RWPE1 (cell line): ENCODE results near the gene ADI1.

Source experiments
- CTCF ChIA-PET: fragments of 350-600 bp; sonication (Branson Sonifier 250); formaldehyde crosslinking; extraction: SDS; loops from one replicate; lab custom pipeline; 2021; lab: Yijun Ruan, JAX
- POLR2A ChIA-PET: fragments of 400-600 bp; formaldehyde crosslinking; extraction: SDS; loops from one replicate; lab custom pipeline; 2020; ENCODE audit warnings: antibody characterized with exemption; ENCODE audit not compliant: low non-redundant PET; lab: Yijun Ruan, JAX
- DNase-seq: peaks from one replicate; pipeline ENCODE4 v3.0.0; 2012; ENCODE audit warnings: low spot score
- H3K27ac ChIP-seq: fragments of 450-650 bp; 2 replicates; pipeline ENCODE4 v1.5.1; 2017
- CTCF ChIP-seq: fragments of 450-650 bp; conservative IDR thresholded peaks from 2 replicates; pipeline ENCODE4 v1.5.1; 2017; ENCODE audit warnings: low read depth, mild to moderate bottlenecking

ADI1 gene

GRCh38 chr2:3469486-3469885 lies 49.8 kb downstream of the ADI1 start:
- no peak for DNase-seq
- H3K27ac ChIP-seq = peak overlapping the region; percentile 98
- ChIA-PET CTCF (no interaction called here), POLR2A (no interaction called here)
- no peak for TF ChIP-seq CTCF

DNA sequence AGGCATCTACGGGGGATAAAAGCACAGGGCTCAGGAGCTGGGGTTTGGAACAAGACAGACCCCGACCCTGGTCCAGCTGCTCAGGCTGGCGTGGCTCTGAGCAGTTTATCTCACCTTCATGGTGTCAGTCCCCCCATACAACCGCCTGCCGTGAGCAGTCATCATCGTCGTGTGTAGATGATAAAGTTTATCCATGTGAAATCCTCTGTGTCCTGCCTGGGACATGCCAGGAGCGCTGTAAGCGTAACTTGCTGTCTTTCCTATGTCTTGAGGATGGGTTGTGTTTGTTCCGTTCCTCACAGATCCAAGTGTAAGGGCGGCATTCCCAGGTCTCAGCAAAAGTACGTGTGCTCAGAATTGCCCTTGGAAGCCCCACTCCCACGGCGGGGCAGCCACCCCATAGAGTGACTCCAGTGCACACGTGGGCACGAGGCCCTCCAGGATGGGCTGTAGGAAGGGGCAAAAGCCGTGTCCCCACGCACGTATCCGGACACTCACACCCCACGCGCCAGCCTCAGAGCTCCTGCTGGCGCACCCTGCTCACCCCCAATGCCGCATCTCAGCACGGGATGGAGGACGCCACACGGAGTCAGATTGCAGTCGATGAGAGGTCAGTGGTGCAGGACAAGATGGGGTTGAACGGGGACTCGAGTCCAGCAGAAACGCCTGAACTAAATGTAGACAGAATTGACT lies 50.9 kb downstream of the ADI1 start:
- POLR2A ChIA-PET = no interaction called here
- CTCF ChIA-PET = no interaction called here
- TF ChIP-seq CTCF = no peak
- no peak for DNase-seq
- peak overlapping the region; percentile 98 for H3K27ac ChIP-seq

- TF ChIP-seq CTCF = no peak
- CTCF ChIA-PET = no interaction called here
- no peak for DNase-seq
- POLR2A ChIA-PET = interaction anchor here (0.6 kb wide), 1 partner anchor 10 kb away, joined by 3 read pairs; no protein-coding TSS in a partner anchor
- peak overlapping the region; percentile 98 for H3K27ac ChIP-seq
These were observed 51.7 kb downstream of the ADI1 start for GRCh38 chr2:3467654-3468053.

DNA sequence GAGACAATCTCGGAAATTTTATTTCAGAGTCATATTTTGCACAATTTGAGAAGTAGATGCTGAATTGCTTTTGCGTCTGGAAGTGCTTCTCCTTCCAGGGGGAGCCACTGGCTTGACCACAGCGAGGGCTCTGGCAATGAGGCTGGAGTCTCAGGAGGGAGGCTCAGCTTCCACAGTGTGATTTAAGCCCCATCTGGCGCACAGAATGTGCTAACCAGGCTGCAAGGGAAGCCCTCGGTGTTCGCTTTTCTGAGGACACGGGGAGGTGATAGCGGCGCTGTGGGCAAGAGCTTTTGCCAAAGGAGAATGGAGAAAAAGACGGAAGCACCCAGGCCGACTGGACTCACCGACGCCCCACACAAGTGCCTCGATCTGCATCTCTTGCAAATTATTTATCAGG lies 52.4 kb downstream of the ADI1 start:
- no peak for DNase-seq
- H3K27ac ChIP-seq = peak overlapping the region; percentile 98
- ChIA-PET POLR2A (no interaction called here), CTCF (interaction anchor here (0.6 to 0.7 kb wide), 2 partner anchors 11 to 96 kb away, joined by 5 read pairs; no protein-coding TSS in a partner anchor)
- no peak for TF ChIP-seq CTCF

- H3K27ac ChIP-seq = peak overlapping the region; percentile 98
- ChIA-PET CTCF (interaction anchor here (0.6 to 0.7 kb wide), 2 partner anchors 10 to 96 kb away, joined by 5 read pairs; no protein-coding TSS in a partner anchor), POLR2A (no interaction called here)
- DNase-seq = no peak
- TF ChIP-seq CTCF = no peak
These were observed 52.9 kb downstream of the ADI1 start for GRCh38 chr2:3466482-3466863.

DNA sequence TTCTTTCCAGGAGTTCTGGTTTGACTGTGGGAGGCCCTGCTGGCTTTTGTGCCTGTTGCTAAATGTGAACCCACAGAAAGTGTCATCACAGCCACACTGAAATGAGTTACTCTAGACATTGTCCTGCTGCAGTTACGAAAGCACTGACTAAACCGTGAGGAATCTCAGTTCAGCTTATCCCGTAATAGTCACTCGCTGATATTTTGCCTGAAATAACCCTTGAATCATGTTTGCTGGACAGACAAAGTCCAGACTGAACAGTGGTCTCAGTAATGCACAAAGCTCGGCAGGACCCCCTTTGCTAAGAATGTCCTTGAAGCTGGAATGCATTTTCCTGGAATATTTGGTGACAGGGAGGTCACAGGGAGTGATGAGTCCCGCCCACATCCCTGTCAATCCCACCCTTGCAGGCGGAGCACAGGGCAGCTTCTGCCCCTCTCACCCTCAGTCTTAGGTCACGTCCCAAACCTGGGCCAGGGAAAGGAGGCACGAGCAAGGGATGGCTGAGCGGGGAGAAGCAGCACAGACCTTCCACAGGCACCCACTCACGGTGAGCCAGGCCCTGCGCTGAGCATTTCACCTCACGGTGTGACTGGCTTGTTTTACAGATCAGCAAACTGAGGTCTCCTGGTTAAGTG lies 53.4 kb downstream of the ADI1 start:
- H3K27ac ChIP-seq = peak overlapping the region; percentile 98
- POLR2A ChIA-PET = no interaction called here
- peak; percentile 81 for DNase-seq
- no peak for TF ChIP-seq CTCF
- CTCF ChIA-PET = interaction anchor here (0.7 kb wide), 2 partner anchors 97 to 1985 kb away, joined by 3 to 5 read pairs; no protein-coding TSS in a partner anchor
